ENCODE data around the gene CNTNAP5.

GRCh38 chr2:124921191-124921590 is 896.1 kb downstream of the CNTNAP5 start:
- no peak for TF ChIP-seq CTCF (IDR thresholded peaks at IDR 0.05)
- TF ChIP-seq POLR2AphosphoS5 (IDR thresholded peaks at IDR 0.05), result no peak
- no peak for TF ChIP-seq POLR2A (IDR thresholded peaks at IDR 0.05)
- TF ChIP-seq EP300 (IDR thresholded peaks at IDR 0.05), result no peak
